Dendritic cell treated with granulocyte-macrophage colony-stimulating factor and Interleukin-4, amounts not matched to agents 40 ng/mL and 50 ng/mL, for 4 days (primary cell): ENCODE measurements around the gene PPFIBP2.

Experiments used
- H3K27ac Mint-ChIP-seq: one replicate; pipeline ENCODE4 v1.8.0; 2022; ENCODE audit warnings: mild to moderate bottlenecking, mixed read lengths
- H3K27me3 Mint-ChIP-seq: one replicate; pipeline ENCODE4 v1.8.0; 2022; ENCODE audit warnings: mild to moderate bottlenecking, mixed read lengths
- H3K36me3 Mint-ChIP-seq: one replicate; pipeline ENCODE4 v1.8.0; 2022; ENCODE audit warnings: low read depth, mixed read lengths
- H3K4me1 Mint-ChIP-seq: one replicate; pipeline ENCODE4 v1.8.0; 2022; ENCODE audit warnings: low read depth, mixed read lengths
- H3K4me3 Mint-ChIP-seq: one replicate; pipeline ENCODE4 v1.8.0; 2022; ENCODE audit warnings: mild to moderate bottlenecking, moderate library complexity, mixed read lengths
- H3K9me3 Mint-ChIP-seq: one replicate; pipeline ENCODE4 v1.8.0; 2022; ENCODE audit warnings: mixed read lengths
- intact Hi-C: fragments of 100-400 bp; cut with micrococcal nuclease; formaldehyde crosslinking; loops from one replicate; pipeline ENCODE4 v1.15.0; 2022

PPFIBP2 gene

GRCh38 chr11:7575841-7576725, 62.3 kb downstream of the PPFIBP2 start:
- Mint-ChIP-seq H3K36me3 (peaks cover 85% of the 10 kb centered on the region), H3K4me3 (no peak overlapping the region), H3K27ac (no peak overlapping the region), H3K4me1 (peaks cover 68% of the 10 kb centered on the region), H3K9me3 (no peaks in the 10 kb centered on the region), H3K27me3 (peaks cover 10% of the 10 kb centered on the region)
- intact Hi-C loops, result no loop called here

- Mint-ChIP-seq H3K27me3 (peaks cover 10% of the 10 kb centered on the region), H3K9me3 (no peaks in the 10 kb centered on the region), H3K36me3 (peaks cover 81% of the 10 kb centered on the region), H3K27ac (peak overlapping the region; percentile 46), H3K4me1 (peaks cover 61% of the 10 kb centered on the region), H3K4me3 (no peak overlapping the region)
- intact Hi-C loops, result no loop called here
These were observed 63.0 kb downstream of the PPFIBP2 start for GRCh38 chr11:7576726-7577290.

- Mint-ChIP-seq H3K9me3 (no peaks in the 10 kb centered on the region), H3K4me1 (peaks cover 63% of the 10 kb centered on the region), H3K27ac (peak overlapping the region; percentile 46), H3K4me3 (peak overlapping the region; percentile 13), H3K36me3 (peaks cover 82% of the 10 kb centered on the region), H3K27me3 (peaks cover 10% of the 10 kb centered on the region)
- intact Hi-C loops, result no loop called here
These were observed 63.7 kb downstream of the PPFIBP2 start for GRCh38 chr11:7577291-7578190.

- intact Hi-C loops, result no loop called here
- Mint-ChIP-seq H3K4me3 (peak overlapping the region; percentile 13), H3K27me3 (peaks cover 11% of the 10 kb centered on the region)
These were observed 64.6 kb downstream of the PPFIBP2 start for GRCh38 chr11:7578276-7578955.

GRCh38 chr11:7579361-7579791, 65.6 kb downstream of the PPFIBP2 start:
- Mint-ChIP-seq H3K27me3 (peaks cover 6% of the 10 kb centered on the region), H3K4me1 (peaks cover 68% of the 10 kb centered on the region), H3K36me3 (peaks cover 80% of the 10 kb centered on the region), H3K4me3 (no peak overlapping the region), H3K9me3 (no peaks in the 10 kb centered on the region), H3K27ac (no peak overlapping the region)
- intact Hi-C loops, result no loop called here

More at GRCh38 chr11:7578276-7578955, 64.6 kb downstream of the PPFIBP2 start:
- Mint-ChIP-seq H3K27ac (peak overlapping the region; percentile 46), H3K9me3 (no peaks in the 10 kb centered on the region), H3K36me3 (peaks cover 82% of the 10 kb centered on the region), H3K4me1 (peaks cover 71% of the 10 kb centered on the region)

- H3K4me1 Mint-ChIP-seq, result peaks cover 60% of the 10 kb centered on the region
- H3K9me3 Mint-ChIP-seq, result no peaks in the 10 kb centered on the region
- H3K27ac Mint-ChIP-seq, result no peak overlapping the region
- no peak overlapping the region for H3K4me3 Mint-ChIP-seq
- intact Hi-C loops, result no loop called here
- peaks cover 2% of the 10 kb centered on the region for H3K27me3 Mint-ChIP-seq
- H3K36me3 Mint-ChIP-seq, result peaks cover 74% of the 10 kb centered on the region
These were observed 67.3 kb downstream of the PPFIBP2 start for GRCh38 chr11:7581021-7581590.

GRCh38 chr11:7582338-7582985, 68.7 kb downstream of the PPFIBP2 start:
- no peak overlapping the region for H3K27ac Mint-ChIP-seq
- peaks cover 73% of the 10 kb centered on the region for H3K36me3 Mint-ChIP-seq
- H3K27me3 Mint-ChIP-seq, result peaks cover 2% of the 10 kb centered on the region
- no peak overlapping the region for H3K4me3 Mint-ChIP-seq
- H3K4me1 Mint-ChIP-seq, result peaks cover 47% of the 10 kb centered on the region
- H3K9me3 Mint-ChIP-seq, result no peaks in the 10 kb centered on the region
- intact Hi-C loops, result no loop called here

GRCh38 chr11:7583248-7583647, 69.4 kb downstream of the PPFIBP2 start:
- peaks cover 76% of the 10 kb centered on the region for H3K36me3 Mint-ChIP-seq
- no peaks in the 10 kb centered on the region for H3K9me3 Mint-ChIP-seq
- H3K4me3 Mint-ChIP-seq, result no peak overlapping the region
- peaks cover 2% of the 10 kb centered on the region for H3K27me3 Mint-ChIP-seq
- H3K4me1 Mint-ChIP-seq, result peaks cover 42% of the 10 kb centered on the region
- intact Hi-C loops, result no loop called here
- H3K27ac Mint-ChIP-seq, result no peak overlapping the region

GRCh38 chr11:7584910-7585309, 71.1 kb downstream of the PPFIBP2 start:
- Mint-ChIP-seq H3K4me1 (peaks cover 33% of the 10 kb centered on the region), H3K27me3 (peaks cover 2% of the 10 kb centered on the region), H3K36me3 (peaks cover 76% of the 10 kb centered on the region), H3K9me3 (no peaks in the 10 kb centered on the region), H3K27ac (no peak overlapping the region), H3K4me3 (no peak overlapping the region)
- intact Hi-C loops, result no loop called here

GRCh38 chr11:7585816-7586215, 72.0 kb downstream of the PPFIBP2 start:
- Mint-ChIP-seq H3K9me3 (no peaks in the 10 kb centered on the region), H3K36me3 (peaks cover 69% of the 10 kb centered on the region), H3K27ac (no peak overlapping the region), H3K4me3 (no peak overlapping the region), H3K4me1 (peaks cover 35% of the 10 kb centered on the region), H3K27me3 (peaks cover 2% of the 10 kb centered on the region)
- intact Hi-C loops, result no loop called here

- no peaks in the 10 kb centered on the region for H3K9me3 Mint-ChIP-seq
- H3K4me1 Mint-ChIP-seq, result peaks cover 41% of the 10 kb centered on the region
- H3K27me3 Mint-ChIP-seq, result peaks cover 2% of the 10 kb centered on the region
- intact Hi-C loops, result no loop called here
- no peak overlapping the region for H3K4me3 Mint-ChIP-seq
- H3K27ac Mint-ChIP-seq, result no peak overlapping the region
- H3K36me3 Mint-ChIP-seq, result peaks cover 64% of the 10 kb centered on the region
These were observed 72.6 kb downstream of the PPFIBP2 start for GRCh38 chr11:7586376-7586775.

GRCh38 chr11:7587712-7588111, 73.9 kb downstream of the PPFIBP2 start:
- intact Hi-C loops, result no loop called here

GRCh38 chr11:7589861-7590260, 76.1 kb downstream of the PPFIBP2 start:
- H3K4me3 Mint-ChIP-seq, result no peak overlapping the region
- no peaks in the 10 kb centered on the region for H3K9me3 Mint-ChIP-seq
- peaks cover 64% of the 10 kb centered on the region for H3K36me3 Mint-ChIP-seq
- no peaks in the 10 kb centered on the region for H3K27me3 Mint-ChIP-seq
- no peak overlapping the region for H3K27ac Mint-ChIP-seq
- intact Hi-C loops, result no loop called here
- peaks cover 56% of the 10 kb centered on the region for H3K4me1 Mint-ChIP-seq

More at GRCh38 chr11:7587712-7588111, 73.9 kb downstream of the PPFIBP2 start:
- Mint-ChIP-seq H3K4me1 (peaks cover 50% of the 10 kb centered on the region), H3K4me3 (no peak overlapping the region), H3K9me3 (no peaks in the 10 kb centered on the region), H3K27me3 (no peaks in the 10 kb centered on the region), H3K36me3 (peaks cover 62% of the 10 kb centered on the region), H3K27ac (no peak overlapping the region)
